Panc1 (cell line): ENCODE results near the gene POLG. TPM values are rescaled to one million over a fixed set of nuclear protein-coding genes. Genes with fewer than 3 reads are reported as not detected.

Source experiments
- ATAC-seq: fragments of 200-7000 bp; cut with Tn5 transposase; 2 replicates; pipeline ENCODE4 v1.9.1; 2020; ENCODE audit warnings: mild to moderate bottlenecking, moderate library complexity
- BruUV-seq: library from RNA; stranded (reverse); fragments of 400-500 nt; replicated peaks from 2 replicates; lab custom pipeline; 2021; lab: Mats Ljungman, UMichigan
- CTCF ChIA-PET: fragments of 300-600 bp; sonication (Branson Sonifier 250); formaldehyde crosslinking; loops from one replicate; lab custom pipeline; 2022; ENCODE audit warnings: antibody characterized with exemption; lab: Charles Lee
- POLR2A ChIA-PET: fragments of 300-600 bp; sonication (Branson Sonifier 250); formaldehyde crosslinking; loops from one replicate; lab custom pipeline; 2022; ENCODE audit warnings: antibody characterized with exemption; lab: Charles Lee
- DNase-seq: peaks from one replicate; pipeline ENCODE4 v3.0.0-alpha.2; 2010; ENCODE audit warnings: low read depth, low spot score
- H3K27ac ChIP-seq: 2 replicates; pipeline ENCODE4 v1.5.1; 2011; ENCODE audit warnings: mild to moderate bottlenecking, low read length, inconsistent platforms
- H3K27me3 ChIP-seq: fragments of 200-500 bp; sonication (Bioruptor generic); 2 replicates; pipeline ENCODE4 v1.6.0; 2014; ENCODE audit warnings: low read length, inconsistent platforms; ENCODE audit not compliant: control insufficient read depth, insufficient read depth
- H3K36me3 ChIP-seq: fragments of 200-500 bp; sonication (Bioruptor generic); 2 replicates; pipeline ENCODE4 v1.5.1; 2014; ENCODE audit warnings: inconsistent platforms, mild to moderate bottlenecking, low read length, moderate library complexity; ENCODE audit not compliant: control insufficient read depth, insufficient read depth
- H3K4me1 ChIP-seq: 2 replicates; pipeline ENCODE4 v1.5.1; 2011; ENCODE audit warnings: inconsistent platforms, mild to moderate bottlenecking, low read length, moderate library complexity; ENCODE audit not compliant: control insufficient read depth, insufficient read depth
- H3K4me3 ChIP-seq, 2 experiments: 2 replicates each; pipeline ENCODE4 v1.5.1; 2011 to 2012; ENCODE audit warnings: low read depth in 2 of 2, low read length in 2 of 2, mild to moderate bottlenecking in 2 of 2, inconsistent platforms in 1 of 2, moderate library complexity in 1 of 2
- H3K9me3 ChIP-seq: fragments of 200-500 bp; sonication (Bioruptor generic); 2 replicates; pipeline ENCODE4 v1.5.1; 2014; ENCODE audit warnings: low read depth, mild to moderate bottlenecking, inconsistent platforms, low read length, moderate library complexity; ENCODE audit not compliant: control insufficient read depth, insufficient read depth
- POLR2AphosphoS5 ChIP-seq: IDR thresholded peaks from 2 replicates; pipeline ENCODE4 v1.6.1; 2012; ENCODE audit warnings: mild to moderate bottlenecking, low read depth, low read length, moderate library complexity
- SIN3A ChIP-seq: IDR thresholded peaks from 2 replicates; pipeline ENCODE4 v1.6.1; 2012; ENCODE audit warnings: low read depth, mild to moderate bottlenecking, low read length, moderate library complexity, borderline replicate concordance; ENCODE audit not compliant: insufficient read depth
- TCF7L2 ChIP-seq: IDR thresholded peaks from 2 replicates; pipeline ENCODE4 v1.6.1; 2011; ENCODE audit warnings: mild to moderate bottlenecking, low read depth, low read length, inconsistent platforms
- in situ Hi-C: cut with HindIII; loops from 2 replicates; pipeline ENCODE4 v1.10.0; 2016; ENCODE audit warnings: low sequenced_read_pairs, low pct_unique_long_range_greater_than_20kb
- intact Hi-C: fragments of 100-400 bp; cut with micrococcal nuclease; formaldehyde crosslinking; loops from one replicate; pipeline ENCODE4 v1.10.0; 2022; ENCODE audit not compliant: unreplicated experiment
- total RNA-seq: library from RNA; stranded (reverse); gene quantifications from one replicate; pipeline ENCODE4 v1.2.1, GENCODE V29; 2021; ENCODE audit not compliant: unreplicated experiment
- TF ChIP-seq, protein P1 (sequence below): fragments of 450-650 bp; IDR thresholded peaks from 2 replicates; pipeline ENCODE4 v1.5.1; 2017; ENCODE audit warnings: mild to moderate bottlenecking
- TF ChIP-seq, protein P2 (sequence below), 2 experiments: IDR thresholded peaks; 2 replicates each; pipeline ENCODE4 v1.6.1; 2011 to 2012; ENCODE audit warnings: low read depth in 2 of 2, control low read depth in 1 of 2, low read length in 1 of 2, mild to moderate bottlenecking in 1 of 2, moderate library complexity in 1 of 2; ENCODE audit not compliant: insufficient read depth in 1 of 2

POLG gene
- total RNA-seq, 1 experiment from 2014 or later = 95.2 TPM

GRCh38 chr15:89303986-89304385, 30.6 kb downstream of the POLG start:
- DNase-seq = no peak
- CTCF ChIA-PET = no interaction called here

DNA sequence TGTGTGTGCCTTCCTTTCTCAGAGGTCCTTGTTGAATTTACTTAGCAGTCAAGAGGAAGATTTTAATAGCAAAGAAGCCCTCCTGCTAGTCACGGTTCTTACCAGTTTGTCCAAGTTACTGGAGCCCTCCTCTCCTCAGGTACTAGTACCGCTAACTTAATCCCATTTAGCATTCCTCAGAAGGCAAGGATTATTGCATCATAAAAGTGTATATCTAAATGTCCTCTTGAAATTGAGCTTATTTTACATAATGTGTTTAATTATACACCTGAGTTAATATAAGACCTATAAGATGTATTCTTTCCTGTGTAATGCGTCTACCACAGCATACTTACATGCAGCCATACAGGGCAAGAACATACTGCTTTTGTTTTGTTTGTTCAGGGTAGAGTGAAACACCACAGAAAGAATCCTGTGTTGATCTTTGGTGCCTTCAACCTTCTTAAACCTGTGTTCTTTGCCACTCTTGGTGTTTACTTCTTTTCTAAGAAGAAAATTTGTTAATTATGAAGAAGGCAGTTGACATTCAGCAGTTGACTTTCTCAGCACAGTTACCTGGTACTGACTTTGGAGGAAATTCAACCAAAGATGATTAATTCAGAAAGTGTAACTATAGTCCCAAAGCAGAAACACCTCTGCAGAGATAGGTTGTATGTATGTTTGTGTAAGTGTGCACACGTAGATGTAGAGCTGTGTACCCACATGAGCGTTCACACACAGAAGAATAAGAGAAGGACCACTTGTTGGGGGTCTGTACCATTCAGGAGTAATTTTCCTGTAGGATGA, 33.1 kb downstream of the POLG start:
- intact Hi-C loops (loop anchor here (2.0 kb wide), 1 partner anchor 95 kb away; no protein-coding TSS in a partner anchor), in situ Hi-C loops (no loop called here)
- Histone ChIP-seq H3K36me3 (peaks cover 23% of the 10 kb centered on the region), H3K27ac (no peak overlapping the region), H3K4me1 (no peaks in the 10 kb centered on the region), H3K4me3 (no peak overlapping the region), H3K27me3 (no peaks in the 10 kb centered on the region), H3K9me3 (no peaks in the 10 kb centered on the region)
- ATAC-seq = no peak
- BruUV-seq = no TSS peak
- CTCF ChIA-PET = no interaction called here
- TF ChIP-seq SIN3A = no peak
- no peak for TF ChIP-seq TCF7L2
- TF ChIP-seq, protein P1, sequence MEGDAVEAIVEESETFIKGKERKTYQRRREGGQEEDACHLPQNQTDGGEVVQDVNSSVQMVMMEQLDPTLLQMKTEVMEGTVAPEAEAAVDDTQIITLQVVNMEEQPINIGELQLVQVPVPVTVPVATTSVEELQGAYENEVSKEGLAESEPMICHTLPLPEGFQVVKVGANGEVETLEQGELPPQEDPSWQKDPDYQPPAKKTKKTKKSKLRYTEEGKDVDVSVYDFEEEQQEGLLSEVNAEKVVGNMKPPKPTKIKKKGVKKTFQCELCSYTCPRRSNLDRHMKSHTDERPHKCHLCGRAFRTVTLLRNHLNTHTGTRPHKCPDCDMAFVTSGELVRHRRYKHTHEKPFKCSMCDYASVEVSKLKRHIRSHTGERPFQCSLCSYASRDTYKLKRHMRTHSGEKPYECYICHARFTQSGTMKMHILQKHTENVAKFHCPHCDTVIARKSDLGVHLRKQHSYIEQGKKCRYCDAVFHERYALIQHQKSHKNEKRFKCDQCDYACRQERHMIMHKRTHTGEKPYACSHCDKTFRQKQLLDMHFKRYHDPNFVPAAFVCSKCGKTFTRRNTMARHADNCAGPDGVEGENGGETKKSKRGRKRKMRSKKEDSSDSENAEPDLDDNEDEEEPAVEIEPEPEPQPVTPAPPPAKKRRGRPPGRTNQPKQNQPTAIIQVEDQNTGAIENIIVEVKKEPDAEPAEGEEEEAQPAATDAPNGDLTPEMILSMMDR = no peak
- TF ChIP-seq, protein P2, sequence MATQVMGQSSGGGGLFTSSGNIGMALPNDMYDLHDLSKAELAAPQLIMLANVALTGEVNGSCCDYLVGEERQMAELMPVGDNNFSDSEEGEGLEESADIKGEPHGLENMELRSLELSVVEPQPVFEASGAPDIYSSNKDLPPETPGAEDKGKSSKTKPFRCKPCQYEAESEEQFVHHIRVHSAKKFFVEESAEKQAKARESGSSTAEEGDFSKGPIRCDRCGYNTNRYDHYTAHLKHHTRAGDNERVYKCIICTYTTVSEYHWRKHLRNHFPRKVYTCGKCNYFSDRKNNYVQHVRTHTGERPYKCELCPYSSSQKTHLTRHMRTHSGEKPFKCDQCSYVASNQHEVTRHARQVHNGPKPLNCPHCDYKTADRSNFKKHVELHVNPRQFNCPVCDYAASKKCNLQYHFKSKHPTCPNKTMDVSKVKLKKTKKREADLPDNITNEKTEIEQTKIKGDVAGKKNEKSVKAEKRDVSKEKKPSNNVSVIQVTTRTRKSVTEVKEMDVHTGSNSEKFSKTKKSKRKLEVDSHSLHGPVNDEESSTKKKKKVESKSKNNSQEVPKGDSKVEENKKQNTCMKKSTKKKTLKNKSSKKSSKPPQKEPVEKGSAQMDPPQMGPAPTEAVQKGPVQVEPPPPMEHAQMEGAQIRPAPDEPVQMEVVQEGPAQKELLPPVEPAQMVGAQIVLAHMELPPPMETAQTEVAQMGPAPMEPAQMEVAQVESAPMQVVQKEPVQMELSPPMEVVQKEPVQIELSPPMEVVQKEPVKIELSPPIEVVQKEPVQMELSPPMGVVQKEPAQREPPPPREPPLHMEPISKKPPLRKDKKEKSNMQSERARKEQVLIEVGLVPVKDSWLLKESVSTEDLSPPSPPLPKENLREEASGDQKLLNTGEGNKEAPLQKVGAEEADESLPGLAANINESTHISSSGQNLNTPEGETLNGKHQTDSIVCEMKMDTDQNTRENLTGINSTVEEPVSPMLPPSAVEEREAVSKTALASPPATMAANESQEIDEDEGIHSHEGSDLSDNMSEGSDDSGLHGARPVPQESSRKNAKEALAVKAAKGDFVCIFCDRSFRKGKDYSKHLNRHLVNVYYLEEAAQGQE (IDR thresholded peaks at IDR 0.05; ENCODE audit: insufficient read depth in 1 of 2, low read depth in 2 of 2, low read length in 1 of 2) = no peak
- TF ChIP-seq POLR2AphosphoS5 = no peak
- POLR2A ChIA-PET = no interaction called here
- DNase-seq = no peak

More at GRCh38 chr15:89303986-89304385, 30.6 kb downstream of the POLG start:
- ATAC-seq = no peak
- no peak overlapping the region for H3K27ac ChIP-seq
- TF ChIP-seq POLR2AphosphoS5 = no peak
- no peak for TF ChIP-seq SIN3A
- TF ChIP-seq, protein P2 (IDR thresholded peaks at IDR 0.05; ENCODE audit: insufficient read depth in 1 of 2, low read depth in 2 of 2, low read length in 1 of 2) = no peak
- no peak for TF ChIP-seq TCF7L2
- TF ChIP-seq, protein P1 = no peak
- no peak overlapping the region for H3K4me3 ChIP-seq
- in situ Hi-C loops = no loop called here
- H3K36me3 ChIP-seq = peaks cover 32% of the 10 kb centered on the region
- POLR2A ChIA-PET = no interaction called here
- no peaks in the 10 kb centered on the region for H3K27me3 ChIP-seq
- no peaks in the 10 kb centered on the region for H3K4me1 ChIP-seq
- no TSS peak for BruUV-seq
- H3K9me3 ChIP-seq = no peaks in the 10 kb centered on the region
- intact Hi-C loops = no loop called here
